GM19452 (cell line): ENCODE data around the gene STAG3.

Experiments used
- ATAC-seq: cut with Tn5 transposase; IDR thresholded peaks from one replicate; pipeline ENCODE4 v1.9.1; 2021; ENCODE audit not compliant: unreplicated experiment

The STAG3 gene

GRCh38 chr7:100154651-100155491, 22.8 kb upstream of the STAG3 start:
- ATAC-seq, result no peak

- ATAC-seq, result no peak
These were observed 22.0 kb upstream of the STAG3 start for GRCh38 chr7:100155553-100156317.

- ATAC-seq, result no peak
These were observed 21.2 kb upstream of the STAG3 start for GRCh38 chr7:100156331-100157068.

GRCh38 chr7:100157069-100157333, 20.7 kb upstream of the STAG3 start:
- ATAC-seq, result no peak

- ATAC-seq, result no peak
These were observed 20.1 kb upstream of the STAG3 start for GRCh38 chr7:100157334-100158228.

GRCh38 chr7:100158229-100159098, 19.3 kb upstream of the STAG3 start, which contains the start of gene TRAPPC14:
TSS of gene TRAPPC14 (minus strand) at chr7:100158723. CDS start at chr7:100158499, 224 bp downstream.
- peak; percentile 82 for ATAC-seq

- no peak for ATAC-seq
These were observed 18.6 kb upstream of the STAG3 start for GRCh38 chr7:100159099-100159623.

GRCh38 chr7:100160067-100160466, 17.7 kb upstream of the STAG3 start:
- no peak for ATAC-seq

GRCh38 chr7:100163006-100163531, 14.6 kb upstream of the STAG3 start:
- ATAC-seq, result no peak

- no peak for ATAC-seq
These were observed 13.8 kb upstream of the STAG3 start for GRCh38 chr7:100163871-100164270.

- no peak for ATAC-seq
These were observed 11.3 kb upstream of the STAG3 start for GRCh38 chr7:100166317-100166940.

GRCh38 chr7:100166970-100167911, 10.5 kb upstream of the STAG3 start:
- no peak for ATAC-seq

- no peak for ATAC-seq
These were observed 9.8 kb upstream of the STAG3 start for GRCh38 chr7:100167912-100168323.

GRCh38 chr7:100169147-100169850, 8.4 kb upstream of the STAG3 start:
- ATAC-seq, result no peak

- no peak for ATAC-seq
These were observed 7.4 kb upstream of the STAG3 start for GRCh38 chr7:100170101-100170897.

- ATAC-seq, result no peak
These were observed 6.5 kb upstream of the STAG3 start for GRCh38 chr7:100171087-100171681.
